GM21576 (cell line): Measurements from ENCODE around the gene HOXA11.

ENCODE experiments used
- ATAC-seq: cut with Tn5 transposase; IDR thresholded peaks from one replicate; pipeline ENCODE4 v1.9.1; 2021; ENCODE audit warnings: mild to moderate bottlenecking, moderate library complexity; ENCODE audit not compliant: unreplicated experiment

The HOXA11 gene

GRCh38 chr7:27148756-27149641 is 36.0 kb downstream of the HOXA11 start:
- no peak for ATAC-seq

DNA sequence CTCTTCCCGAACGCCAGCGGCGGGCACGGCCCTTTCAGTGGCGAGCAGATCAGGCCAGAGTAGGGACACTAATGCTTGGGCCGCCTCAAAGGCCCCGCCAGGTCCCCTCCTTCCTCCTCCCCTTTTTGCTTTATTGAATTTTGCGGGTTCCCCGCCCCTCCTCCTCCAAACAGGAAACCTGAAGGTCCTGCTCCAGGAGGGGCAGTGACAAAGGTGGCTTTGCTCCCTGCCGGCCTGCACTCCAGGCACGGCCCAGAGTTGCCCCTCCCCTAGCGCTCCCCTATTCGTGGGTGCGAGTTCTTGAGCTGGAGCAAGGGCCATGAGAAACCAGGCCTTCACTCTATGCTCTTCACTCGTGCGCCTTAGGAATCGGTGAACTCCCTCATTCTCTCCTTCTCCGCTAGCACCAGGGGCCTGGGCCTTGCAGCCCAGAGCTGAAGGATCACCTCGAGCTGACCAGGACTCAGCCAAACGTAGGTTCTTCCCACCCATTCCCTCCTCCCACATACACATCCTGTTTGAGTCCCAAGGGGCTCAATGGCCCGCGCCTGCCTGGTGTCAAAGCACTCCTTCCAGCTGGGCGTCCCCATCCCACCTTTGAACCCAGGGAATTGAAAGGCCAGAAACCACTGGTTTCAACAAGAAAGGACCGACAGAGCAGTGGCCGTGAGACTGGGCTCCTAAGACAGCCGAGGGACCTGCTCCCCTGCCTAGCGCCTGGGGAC is 36.8 kb downstream of the HOXA11 start:
- ATAC-seq, result no peak

- no peak for ATAC-seq
These were observed 37.6 kb downstream of the HOXA11 start, which contains the start of gene HOXA6 for GRCh38 chr7:27147199-27148030. Gene HOXA6 (minus strand): TSS chr7:27147774. CDS start chr7:27147749, 25 bp downstream.

DNA sequence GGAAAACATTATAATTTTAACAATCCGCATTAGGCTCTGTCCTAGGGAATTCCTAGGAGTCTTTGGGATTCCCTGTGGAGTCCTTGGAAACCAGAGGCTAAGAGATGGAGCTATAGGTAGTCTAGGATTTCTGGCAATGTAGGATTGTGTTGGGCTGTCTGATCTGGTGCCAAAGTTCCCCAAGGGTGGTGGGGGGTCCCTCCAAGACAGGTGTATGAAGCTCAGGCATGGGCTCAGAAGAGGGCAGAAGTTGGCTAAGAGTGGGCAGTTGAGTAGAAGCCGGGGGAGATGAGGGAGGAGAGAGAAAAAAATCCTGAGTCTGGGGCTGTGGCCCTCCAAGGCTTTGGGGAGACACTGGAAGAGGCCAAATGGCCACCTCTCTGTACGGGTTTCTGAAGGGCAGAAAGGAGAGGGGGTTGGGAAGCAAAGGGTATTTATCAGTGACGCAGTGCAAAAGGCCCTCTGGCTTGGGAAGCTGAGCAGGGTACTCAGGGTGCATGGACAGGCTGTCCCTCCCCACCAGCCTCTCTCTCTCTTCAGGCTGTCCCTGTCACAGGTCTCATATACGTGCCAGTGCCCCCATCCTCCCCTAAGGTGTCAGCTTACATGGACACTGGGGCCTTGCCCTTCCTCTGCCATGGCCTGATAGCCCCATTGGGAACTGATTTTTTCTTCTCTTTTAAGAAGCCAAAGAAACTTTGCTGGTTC is 38.4 kb downstream of the HOXA11 start:
- ATAC-seq, result no peak

- no peak for ATAC-seq
These were observed 39.1 kb downstream of the HOXA11 start for GRCh38 chr7:27145914-27146412.

GRCh38 chr7:27145165-27145913 is 39.7 kb downstream of the HOXA11 start:
- no peak for ATAC-seq

DNA sequence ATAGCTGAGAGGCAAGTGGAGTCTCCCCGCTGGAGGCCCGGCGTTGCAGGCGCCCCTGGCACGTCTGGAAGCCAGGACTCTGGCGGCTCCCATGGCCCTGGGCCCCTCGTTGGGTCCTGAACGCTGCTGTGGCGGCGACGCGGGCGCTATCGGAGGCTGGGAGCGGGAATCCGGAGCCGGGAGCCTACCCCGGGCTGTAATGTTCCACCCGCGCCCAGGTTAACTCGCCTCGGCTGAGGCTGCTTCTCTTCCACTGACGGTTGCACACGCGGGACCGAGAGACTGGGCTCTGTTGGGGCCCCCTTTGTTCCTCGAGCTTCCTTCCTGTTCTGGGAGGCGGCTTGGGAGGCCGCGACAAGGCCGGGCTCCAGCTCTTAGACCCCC is 40.3 kb downstream of the HOXA11 start:
- ATAC-seq, result no peak

DNA sequence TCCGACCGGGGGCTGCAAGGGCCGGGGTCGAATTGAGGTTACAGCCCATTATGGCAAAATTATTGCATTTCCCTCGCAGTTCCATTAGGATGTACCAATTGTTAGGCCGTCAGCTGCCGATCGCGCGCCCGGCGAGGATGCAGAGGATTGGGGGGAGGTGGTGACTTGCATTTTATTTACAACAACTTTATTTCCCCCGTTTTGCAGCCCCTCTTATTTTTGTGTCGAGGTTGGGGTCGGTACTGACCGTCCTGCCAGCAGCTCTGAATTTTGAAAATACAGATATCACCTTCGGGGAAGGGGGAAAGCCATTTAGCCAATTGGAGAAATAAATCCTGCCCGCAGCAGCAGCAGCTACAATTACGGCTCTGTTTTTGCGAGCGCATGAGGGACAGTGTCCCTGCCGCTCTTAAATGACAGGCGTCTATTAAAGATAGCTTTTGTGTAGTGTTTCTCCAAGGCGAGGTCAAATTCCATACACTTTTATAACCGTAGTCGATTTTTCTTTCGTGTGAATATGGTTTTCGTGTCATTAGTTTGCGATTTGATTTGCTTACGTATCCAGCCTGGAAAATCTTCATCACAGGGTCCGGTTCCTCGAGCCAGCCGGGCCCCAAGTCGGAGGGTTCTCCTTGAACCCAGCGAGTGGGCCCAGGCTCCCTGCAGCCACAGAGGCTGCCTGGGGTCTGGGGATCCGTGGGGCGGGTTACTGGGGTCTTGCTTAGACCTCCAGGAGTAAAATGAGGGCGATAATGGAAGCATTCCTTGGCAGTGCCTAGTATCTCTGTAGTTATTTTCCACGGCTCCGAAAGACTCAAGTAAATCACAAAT is 40.9 kb downstream of the HOXA11 start:
- no peak for ATAC-seq

DNA sequence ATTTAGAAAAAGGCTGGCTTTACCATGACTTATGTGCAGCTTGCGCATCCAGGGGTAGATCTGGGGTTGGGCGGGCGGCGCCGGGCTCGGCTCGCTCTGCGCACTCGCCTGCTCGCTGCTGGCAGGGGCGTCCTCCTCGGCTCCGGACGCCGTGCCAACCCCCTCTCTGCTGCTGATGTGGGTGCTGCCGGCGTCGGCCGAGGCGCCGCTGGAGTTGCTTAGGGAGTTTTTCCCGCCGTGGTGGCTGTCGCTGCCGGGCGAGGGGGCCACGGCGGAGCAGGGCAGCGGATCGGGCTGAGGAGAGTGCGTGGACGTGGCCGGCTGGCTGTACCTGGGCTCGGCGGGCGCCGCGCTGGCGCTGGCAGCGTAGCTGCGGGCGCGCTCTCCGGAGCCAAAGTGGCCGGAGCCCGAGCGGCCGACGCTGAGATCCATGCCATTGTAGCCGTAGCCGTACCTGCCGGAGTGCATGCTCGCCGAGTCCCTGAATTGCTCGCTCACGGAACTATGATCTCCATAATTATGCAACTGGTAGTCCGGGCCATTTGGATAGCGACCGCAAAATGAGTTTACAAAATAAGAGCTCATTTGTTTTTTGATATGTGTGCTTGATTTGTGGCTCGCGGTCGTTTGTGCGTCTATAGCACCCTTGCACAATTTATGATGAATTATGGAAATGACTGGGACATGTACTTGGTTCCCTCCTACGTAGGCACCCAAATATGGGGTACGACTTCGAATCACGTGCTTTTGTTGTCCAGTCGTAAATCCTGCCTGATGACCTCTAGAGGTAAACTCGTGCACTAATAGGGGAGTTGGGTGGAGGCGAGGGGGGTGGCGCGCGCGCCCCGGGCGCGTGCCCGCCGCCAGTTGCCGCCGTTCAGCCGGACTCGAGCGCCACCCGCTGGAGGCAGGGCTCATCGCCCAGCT is 41.7 kb downstream of the HOXA11 start, which contains the start of gene HOXA5:
HOXA5 (minus strand) TSS at position 659 of the 927 bp plus-strand sequence; CDS start at position 585, 74 bp downstream.
- ATAC-seq, result no peak

DNA sequence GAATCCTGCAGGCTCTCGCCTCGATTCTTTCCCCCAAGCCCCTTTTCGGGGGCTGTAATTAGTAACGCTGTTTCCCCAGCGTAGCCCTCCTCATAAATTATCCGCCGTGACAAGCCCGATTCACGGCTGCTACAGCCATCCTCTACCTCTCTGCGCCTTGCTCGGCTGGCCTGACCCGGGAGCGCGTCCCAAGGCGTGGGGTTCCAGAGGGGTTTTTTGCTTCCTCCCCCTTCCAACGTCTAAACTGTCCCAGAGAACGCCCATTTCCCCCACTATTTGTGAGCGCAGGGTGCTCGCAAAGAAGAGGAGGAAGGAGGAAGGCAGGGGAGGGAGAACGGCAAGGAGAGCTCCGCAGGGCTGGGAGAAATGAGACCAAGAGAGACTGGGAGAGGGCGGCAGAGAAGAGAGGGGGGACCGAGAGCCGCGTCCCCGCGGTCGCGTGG is 42.4 kb downstream of the HOXA11 start:
- no peak for ATAC-seq

GRCh38 chr7:27141923-27142579 is 43.0 kb downstream of the HOXA11 start:
- ATAC-seq, result no peak

- no peak for ATAC-seq
These were observed 43.7 kb downstream of the HOXA11 start for GRCh38 chr7:27141137-27141922.

GRCh38 chr7:27140126-27140857 is 44.7 kb downstream of the HOXA11 start:
- no peak for ATAC-seq

DNA sequence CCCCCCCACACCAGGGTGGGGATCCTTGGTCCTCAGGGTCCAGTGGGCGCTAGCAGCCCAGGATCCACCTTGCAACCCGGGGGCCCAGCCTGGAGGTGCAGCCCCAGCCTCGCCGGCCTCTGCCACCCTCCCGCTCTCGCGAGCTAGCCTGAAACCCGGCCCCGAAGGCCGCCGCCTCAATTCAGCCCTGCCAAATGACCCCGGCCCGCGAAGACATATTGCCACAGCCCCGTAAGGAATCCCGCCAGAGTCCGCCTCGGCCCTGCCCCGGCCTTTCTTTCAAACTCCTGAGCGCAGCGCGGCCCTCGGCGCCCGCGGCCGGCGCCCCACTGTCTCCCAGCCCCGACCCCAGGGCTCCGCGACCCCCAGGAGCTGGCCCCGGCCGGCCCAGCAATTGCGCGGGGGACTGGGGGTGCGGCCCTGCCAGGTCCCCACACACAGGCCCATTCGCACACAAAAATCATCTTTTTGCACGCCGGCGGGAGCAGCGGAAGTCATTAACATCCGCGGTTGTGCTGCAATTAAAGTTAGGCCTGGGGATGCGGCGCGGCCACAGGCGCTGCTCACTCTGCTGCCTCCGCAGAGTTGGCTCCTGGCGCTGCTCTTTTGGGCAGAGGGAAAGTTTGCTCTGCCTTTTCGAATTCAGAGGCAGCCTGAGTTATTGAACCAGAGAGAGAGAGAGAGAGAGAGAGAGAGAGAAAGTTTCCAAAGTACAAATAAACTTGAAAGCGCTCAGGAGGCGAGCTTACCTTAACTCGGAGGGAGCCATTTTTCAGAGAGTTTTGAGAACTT is 45.5 kb downstream of the HOXA11 start:
- ATAC-seq, result no peak

GRCh38 chr7:27138985-27139333 is 46.1 kb downstream of the HOXA11 start:
- ATAC-seq, result no peak
